Keratinocyte (primary cell): ENCODE results near the gene LDLRAD4.

Experiments
- CTCF ChIP-seq, 3 experiments: IDR thresholded peaks in 1 of 3; conservative IDR thresholded peaks in 1 of 3; optimal IDR thresholded peaks in 1 of 3; 2 replicates in 2 of 3; 3 replicates in 1 of 3; pipeline versions ENCODE3 to v1.5.1; 2011; ENCODE audit warnings: low read length in 3 of 3, mild to moderate bottlenecking in 3 of 3, moderate library complexity in 2 of 3, control low read depth in 1 of 3, inconsistent platforms in 1 of 3; ENCODE audit not compliant: insufficient read depth in 2 of 3; ENCODE audit errors: extremely low read depth in 1 of 3
- EZH2 ChIP-seq: IDR thresholded peaks from one replicate; pipeline ENCODE4 v1.6.1; 2012; ENCODE audit warnings: inconsistent platforms, mild to moderate bottlenecking, low read length, moderate library complexity

GRCh38 chr18:13412901-13413300 is 194.3 kb downstream of the LDLRAD4 start:
- TF ChIP-seq CTCF (optimal IDR thresholded peaks at IDR 0.05 in 1 of 3, IDR thresholded peaks at IDR 0.05 in 1 of 3, conservative IDR thresholded peaks at IDR 0.05 in 1 of 3; ENCODE audit: extremely low read depth in 1 of 3, insufficient read depth in 2 of 3, low read length in 3 of 3) (no peak), EZH2 (no peak)
